Epidermal melanocyte (primary cell): ENCODE data around the gene ZACN.
A peak's percentile ranks its signal among the peaks of the same experiment; 100 is the strongest.
"Not testable (repeated sequence)": the region's sequence is repeated elsewhere in the genome, so short reads cannot be mapped to it uniquely, and the experiment has no call there.

Source experiments
- DNase-seq: peaks from one replicate; pipeline ENCODE4 v3.0.0; 2011; ENCODE audit warnings: low spot score; ENCODE audit not compliant: insufficient read length

Gene ZACN

GRCh38 chr17:76053246-76054111 lies 25.5 kb upstream of the ZACN start:
- no peak for DNase-seq

GRCh38 chr17:76054112-76054476 lies 24.9 kb upstream of the ZACN start:
- DNase-seq = no peak

- no peak for DNase-seq
Measured at GRCh38 chr17:76056882-76057281, 22.1 kb upstream of the ZACN start.

GRCh38 chr17:76058264-76058663 lies 20.7 kb upstream of the ZACN start:
- DNase-seq = not testable (repeated sequence)

GRCh38 chr17:76063875-76064546 lies 15.0 kb upstream of the ZACN start:
- DNase-seq = no peak

GRCh38 chr17:76065775-76066174 lies 13.2 kb upstream of the ZACN start:
- no peak for DNase-seq

GRCh38 chr17:76071531-76072147 lies 7.3 kb upstream of the ZACN start:
- no peak for DNase-seq

- DNase-seq = peak; percentile 98
Measured at GRCh38 chr17:76072148-76072858, 6.7 kb upstream of the ZACN start, which contains the start of gene SRP68. Gene SRP68, minus strand, starts transcription at chr17:76072517. Its CDS starts 26 bp downstream, at chr17:76072491.

- no peak for DNase-seq
Measured at GRCh38 chr17:76074390-76075363, 4.3 kb upstream of the ZACN start, which contains the start of gene GALR2. Gene GALR2, plus strand, starts transcription at chr17:76074781. Its CDS starts 103 bp downstream, at chr17:76074884.

- no peak for DNase-seq
Measured at GRCh38 chr17:76075364-76076145, 3.4 kb upstream of the ZACN start.

- DNase-seq = no peak
Measured at GRCh38 chr17:76076146-76076764, 2.7 kb upstream of the ZACN start.

- DNase-seq = no peak
Measured at GRCh38 chr17:76076765-76077583, 2.0 kb upstream of the ZACN start.

GRCh38 chr17:76077584-76078110 lies 1.3 kb upstream of the ZACN start:
- no peak for DNase-seq

GRCh38 chr17:76078370-76078769 lies 612 bp upstream of the ZACN start:
- DNase-seq = not testable (repeated sequence)

- DNase-seq = no peak
Measured at GRCh38 chr17:76079535-76079955, 563 bp downstream of the ZACN start.

- no peak for DNase-seq
Measured at GRCh38 chr17:76079956-76080767, 1.2 kb downstream of the ZACN start.

GRCh38 chr17:76080768-76081287 lies 1.8 kb downstream of the ZACN start:
- no peak for DNase-seq
